NT2/D1 (cell line): ENCODE measurements around the gene CNOT8.

Experiments
- SUZ12 ChIP-seq: IDR thresholded peaks from 2 replicates; pipeline ENCODE4 v1.6.1; 2011; ENCODE audit not compliant: insufficient read length, insufficient read depth; ENCODE audit errors: extremely low read depth
- YY1 ChIP-seq: IDR thresholded peaks from 2 replicates; pipeline ENCODE4 v1.6.1; 2011; ENCODE audit not compliant: insufficient read length, insufficient read depth

DNA sequence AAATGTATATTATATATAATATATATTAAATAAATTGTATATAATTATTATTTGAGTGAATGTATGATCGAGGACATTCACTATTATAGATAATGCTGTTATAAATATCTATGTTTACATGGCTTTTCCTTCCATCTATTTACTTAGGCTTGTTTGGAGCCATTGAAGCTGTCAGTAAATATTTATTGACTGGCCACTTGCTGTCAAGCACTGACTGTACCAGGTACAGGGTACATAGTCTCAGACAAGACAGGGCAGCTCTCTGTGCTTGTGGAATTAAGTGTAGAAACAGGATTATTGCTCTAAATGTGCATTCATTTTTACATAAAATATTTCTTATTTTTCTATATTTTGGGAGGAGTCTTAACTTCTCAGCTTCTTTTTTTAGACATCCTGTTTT, 24.4 kb upstream of the CNOT8 start:
- no peak for TF ChIP-seq YY1
- TF ChIP-seq SUZ12, result no peak
